HG03460 (cell line): ENCODE measurements around the gene PERM1.
"Not testable (repeated sequence)": the region's sequence is repeated elsewhere in the genome, so short reads cannot be mapped to it uniquely, and the experiment has no call there.

ENCODE experiments used
- ATAC-seq: cut with Tn5 transposase; IDR thresholded peaks from one replicate; pipeline ENCODE4 v1.9.1; 2021; ENCODE audit not compliant: unreplicated experiment

The PERM1 gene, protein sequence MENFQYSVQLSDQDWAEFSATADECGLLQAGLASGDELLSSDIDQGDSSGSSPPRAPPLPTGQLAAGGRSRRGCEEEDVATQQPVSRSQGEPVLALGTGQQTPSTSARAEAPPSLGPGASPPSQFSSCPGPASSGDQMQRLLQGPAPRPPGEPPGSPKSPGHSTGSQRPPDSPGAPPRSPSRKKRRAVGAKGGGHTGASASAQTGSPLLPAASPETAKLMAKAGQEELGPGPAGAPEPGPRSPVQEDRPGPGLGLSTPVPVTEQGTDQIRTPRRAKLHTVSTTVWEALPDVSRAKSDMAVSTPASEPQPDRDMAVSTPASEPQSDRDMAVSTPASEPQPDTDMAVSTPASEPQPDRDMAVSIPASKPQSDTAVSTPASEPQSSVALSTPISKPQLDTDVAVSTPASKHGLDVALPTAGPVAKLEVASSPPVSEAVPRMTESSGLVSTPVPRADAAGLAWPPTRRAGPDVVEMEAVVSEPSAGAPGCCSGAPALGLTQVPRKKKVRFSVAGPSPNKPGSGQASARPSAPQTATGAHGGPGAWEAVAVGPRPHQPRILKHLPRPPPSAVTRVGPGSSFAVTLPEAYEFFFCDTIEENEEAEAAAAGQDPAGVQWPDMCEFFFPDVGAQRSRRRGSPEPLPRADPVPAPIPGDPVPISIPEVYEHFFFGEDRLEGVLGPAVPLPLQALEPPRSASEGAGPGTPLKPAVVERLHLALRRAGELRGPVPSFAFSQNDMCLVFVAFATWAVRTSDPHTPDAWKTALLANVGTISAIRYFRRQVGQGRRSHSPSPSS

DNA sequence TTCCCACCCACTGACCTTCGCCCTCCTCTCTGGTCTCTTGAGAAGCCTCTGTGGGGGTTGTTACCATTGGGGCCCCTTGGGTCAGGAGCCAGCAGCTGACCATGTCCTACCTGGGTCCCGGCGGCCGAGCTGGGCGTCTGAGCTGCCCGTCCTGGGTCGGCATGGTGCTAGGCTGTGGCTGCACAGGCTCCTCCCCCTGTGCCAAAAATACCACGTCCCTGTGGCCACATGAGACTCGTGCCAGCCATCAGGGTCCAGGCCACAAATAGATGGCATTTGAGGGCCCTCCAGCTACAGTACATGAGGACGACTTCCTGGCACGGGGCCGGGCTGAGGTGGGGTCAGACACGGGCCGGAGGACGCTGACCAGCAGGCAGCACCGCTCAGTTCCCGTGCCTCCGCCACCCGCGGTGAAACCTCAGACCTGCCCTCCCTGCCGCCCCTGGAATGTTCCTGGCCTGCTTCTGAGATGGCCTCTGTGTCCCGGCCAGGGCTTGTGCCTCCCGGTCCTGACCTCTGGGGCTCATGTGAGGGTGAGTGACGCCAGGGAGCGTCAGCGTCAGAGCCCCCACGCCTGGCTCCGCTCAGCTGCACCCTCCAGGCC lies at the start of gene PERM1:
TSS of gene PERM1 (minus strand) at position 139 of the 604 bp plus-strand sequence. CDS start 1,064 bp downstream, outside the sequence.
- no peak for ATAC-seq

DNA sequence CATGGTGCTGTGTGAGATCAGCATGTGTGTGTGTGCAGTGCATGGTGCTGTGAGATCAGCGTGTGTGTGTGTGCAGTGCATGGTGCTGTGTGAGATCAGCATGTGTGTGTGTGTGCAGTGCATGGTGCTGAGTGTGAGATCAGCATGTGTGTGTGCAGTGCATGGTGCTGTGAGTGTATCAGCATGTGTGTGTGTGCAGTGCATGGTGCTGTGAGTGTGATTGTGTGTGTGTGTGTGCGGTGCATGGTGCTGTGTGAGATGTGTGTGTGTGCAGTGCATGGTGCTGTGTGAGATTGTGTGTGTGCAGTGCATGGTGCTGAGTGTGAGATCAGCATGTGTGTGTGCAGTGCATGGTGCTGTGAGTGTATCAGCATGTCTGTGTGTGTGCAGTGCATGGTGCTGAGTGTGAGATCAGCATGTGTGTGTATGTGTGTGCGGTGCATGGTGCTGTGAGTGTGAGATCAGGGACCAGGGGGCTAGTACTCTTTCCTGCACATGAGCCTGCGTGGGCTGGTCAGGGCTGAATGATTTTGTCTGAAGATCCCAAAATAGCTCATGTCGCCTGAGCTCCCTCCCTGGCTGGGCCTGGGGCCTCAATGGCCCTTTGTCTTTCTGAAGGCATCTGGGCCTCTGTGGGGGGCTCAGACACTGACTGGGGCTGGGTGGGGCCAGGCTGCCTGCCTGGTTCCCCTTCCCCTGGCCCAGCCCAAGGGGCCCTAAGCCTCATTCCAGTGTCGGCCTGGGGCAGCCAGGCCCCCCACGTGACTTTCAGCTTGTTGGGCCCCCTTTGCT lies 49.2 kb upstream of the PERM1 start:
- ATAC-seq: not testable (repeated sequence)

DNA sequence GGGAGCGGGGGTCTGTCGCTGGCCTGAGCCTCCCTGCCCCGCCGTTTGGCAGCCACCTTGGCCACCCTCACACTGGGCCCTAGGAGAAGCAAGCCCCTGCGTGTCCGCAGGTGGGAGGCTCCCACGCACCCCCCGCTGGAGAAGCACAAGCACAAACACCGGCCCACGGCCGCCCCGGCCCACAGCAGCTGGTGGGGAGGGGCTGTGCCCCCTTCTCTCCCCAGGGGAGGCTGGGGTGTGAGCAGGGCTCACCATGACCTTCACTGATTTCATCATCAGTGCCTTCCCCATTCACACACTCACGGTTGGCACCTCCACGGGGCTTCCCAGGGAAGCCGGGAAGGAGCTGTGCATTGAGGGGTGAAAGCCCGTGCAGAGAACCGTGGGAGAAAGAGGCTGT lies 45.9 kb upstream of the PERM1 start:
- no peak for ATAC-seq

DNA sequence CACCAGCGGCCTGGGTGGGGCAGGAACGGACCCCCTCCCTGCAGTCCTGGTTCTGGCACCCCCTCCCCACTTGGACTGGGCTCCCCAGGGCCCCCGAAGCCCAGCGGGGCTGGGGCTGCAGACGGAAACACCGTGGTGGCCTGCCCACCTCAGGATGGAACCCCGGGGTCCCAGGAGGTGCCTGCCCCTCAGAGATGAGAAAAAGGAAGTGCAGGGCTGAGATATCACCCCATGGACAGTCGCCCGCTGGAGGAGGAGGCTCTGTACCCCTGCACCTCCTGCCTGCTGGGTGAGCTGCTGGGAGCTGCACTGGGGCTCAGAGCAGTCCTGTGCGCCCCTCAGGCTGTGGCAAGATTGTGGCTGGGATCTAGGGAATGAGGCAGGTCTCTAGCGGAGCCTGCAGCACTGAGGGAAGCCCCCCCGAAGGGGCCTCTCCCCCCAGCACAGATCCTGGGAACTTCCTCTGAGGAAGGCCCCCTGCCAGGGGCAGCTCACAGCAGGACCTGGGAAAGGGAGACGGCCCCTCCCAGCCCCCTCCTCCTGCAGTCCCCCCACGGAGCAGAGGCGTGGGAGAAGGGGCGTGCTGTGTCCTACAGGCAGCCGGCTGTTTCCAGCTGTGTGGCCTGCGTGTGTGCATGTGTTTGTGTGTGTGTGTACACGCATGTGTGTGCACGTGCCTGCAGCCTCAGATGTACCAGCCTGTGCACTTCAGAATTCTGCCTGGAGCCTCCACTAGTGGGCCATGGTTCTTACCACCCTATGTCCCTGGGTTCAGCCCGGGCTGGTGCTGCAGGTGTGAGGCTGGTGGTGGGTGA lies 44.9 kb upstream of the PERM1 start:
- no peak for ATAC-seq

DNA sequence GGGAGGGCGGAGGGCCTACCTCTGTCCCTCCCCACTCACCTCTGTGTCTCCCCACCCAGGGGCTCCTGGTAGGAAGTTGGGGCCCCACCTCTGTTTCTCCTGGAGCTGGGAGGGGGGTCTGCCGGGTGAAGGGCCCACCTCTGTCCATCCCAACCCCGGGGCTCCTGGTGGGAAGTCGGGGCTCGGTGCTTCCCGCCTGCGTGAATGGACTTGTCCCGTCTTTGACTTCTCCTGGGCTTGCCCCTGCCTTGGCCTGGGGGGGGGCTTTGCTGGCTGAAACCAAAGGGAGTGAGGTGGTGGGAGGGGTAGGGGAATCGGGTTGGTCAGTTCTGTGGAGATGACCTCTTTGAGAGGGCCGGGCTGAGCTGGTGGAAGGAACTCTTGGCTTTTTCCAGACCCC lies 43.8 kb upstream of the PERM1 start:
- no peak for ATAC-seq

DNA sequence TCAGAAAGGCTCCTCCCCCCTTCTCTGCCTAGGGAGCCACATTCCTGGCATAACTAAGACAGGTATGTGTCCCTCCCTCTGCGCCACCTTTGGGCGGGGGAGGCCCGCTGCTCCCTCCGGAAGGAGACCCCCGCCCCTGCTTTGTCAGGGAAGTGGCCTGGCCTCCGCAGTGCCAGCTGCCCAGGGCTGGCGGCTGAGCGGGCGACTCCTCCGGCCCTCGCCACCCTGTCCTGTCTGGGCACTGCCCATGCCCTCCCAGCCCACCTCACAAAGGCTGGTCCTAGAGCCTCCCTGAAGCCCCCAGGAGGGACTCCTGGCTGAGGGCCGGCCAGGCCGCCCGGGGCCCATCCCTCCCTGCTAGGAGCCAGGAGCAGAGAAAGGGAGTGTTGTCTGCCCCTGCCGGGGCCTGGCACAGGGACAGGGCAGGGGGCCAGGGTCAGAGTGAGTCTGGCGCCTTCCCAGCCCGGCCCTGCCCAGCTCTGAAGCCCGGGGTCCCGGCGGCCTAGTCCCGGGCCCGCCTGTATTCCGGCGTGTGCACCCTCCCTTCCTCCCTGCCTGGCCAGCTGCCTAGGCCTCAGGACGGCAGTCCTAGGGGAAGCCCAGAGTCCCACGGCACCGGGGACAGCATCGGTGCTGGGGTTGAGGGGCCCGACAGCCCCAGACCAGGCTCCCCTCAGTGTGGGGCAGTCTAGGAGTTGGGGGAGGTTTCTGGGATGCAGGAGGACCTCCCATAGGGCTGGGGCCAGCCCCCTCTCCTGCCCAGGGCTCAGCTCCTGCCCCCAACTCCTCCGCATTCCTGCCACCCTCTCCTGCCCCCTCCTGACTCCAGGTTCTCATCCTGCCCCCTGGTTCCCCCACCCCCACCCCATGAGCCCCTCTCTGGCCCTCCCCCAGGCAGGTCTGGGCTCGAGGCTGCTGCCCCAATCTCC lies 43.1 kb upstream of the PERM1 start:
- no peak for ATAC-seq

DNA sequence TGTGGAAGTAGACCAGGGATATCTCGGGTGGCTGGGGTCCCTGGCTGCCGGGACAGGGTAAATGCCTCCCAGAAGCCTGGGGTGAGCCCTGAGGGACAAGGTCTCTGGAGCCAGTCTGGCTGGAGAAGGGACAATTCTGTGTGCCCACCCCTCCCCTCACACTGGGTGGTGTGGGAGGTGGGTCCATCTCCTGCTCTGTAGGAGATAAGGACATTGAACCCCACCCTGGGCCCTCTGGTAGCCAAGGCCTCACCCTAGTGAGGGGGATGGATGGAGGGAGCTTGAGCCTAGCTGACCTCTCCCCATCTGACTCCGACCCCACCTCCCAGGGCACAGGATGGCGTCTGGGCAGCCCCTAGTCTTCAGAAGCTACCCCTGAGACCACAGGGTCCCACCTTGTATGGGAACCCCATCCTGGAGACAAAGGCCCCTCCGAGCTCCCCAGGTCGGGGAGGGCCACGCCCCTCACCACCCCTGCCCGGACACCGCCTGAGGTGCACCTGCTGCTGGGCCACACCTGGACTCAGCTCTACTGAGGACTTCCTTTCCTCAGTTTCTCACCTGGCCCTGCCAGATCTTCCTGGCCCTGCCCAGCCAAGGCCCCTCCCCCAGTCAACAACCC lies 42.4 kb upstream of the PERM1 start:
- ATAC-seq: no peak

DNA sequence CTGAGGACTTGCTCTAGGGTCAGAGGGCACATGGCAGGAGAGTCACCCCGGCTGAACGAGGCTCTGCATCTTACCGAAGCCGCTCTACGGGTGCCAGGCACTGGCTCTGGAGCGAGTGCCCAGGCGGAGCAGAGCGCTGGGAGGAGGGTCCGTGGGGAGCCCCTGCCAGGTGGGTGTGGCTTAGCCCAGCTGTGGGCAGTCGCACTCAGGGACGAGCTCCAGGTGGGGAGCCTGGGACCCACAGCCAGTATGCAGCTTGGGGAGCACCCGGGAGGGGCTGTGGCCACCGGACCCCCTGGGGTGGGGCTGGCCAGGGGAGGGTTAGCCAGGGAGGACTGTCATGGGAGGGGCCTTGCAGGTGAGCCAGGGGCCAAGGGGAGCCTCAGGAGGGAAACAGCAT lies 41.8 kb upstream of the PERM1 start:
- ATAC-seq: no peak

DNA sequence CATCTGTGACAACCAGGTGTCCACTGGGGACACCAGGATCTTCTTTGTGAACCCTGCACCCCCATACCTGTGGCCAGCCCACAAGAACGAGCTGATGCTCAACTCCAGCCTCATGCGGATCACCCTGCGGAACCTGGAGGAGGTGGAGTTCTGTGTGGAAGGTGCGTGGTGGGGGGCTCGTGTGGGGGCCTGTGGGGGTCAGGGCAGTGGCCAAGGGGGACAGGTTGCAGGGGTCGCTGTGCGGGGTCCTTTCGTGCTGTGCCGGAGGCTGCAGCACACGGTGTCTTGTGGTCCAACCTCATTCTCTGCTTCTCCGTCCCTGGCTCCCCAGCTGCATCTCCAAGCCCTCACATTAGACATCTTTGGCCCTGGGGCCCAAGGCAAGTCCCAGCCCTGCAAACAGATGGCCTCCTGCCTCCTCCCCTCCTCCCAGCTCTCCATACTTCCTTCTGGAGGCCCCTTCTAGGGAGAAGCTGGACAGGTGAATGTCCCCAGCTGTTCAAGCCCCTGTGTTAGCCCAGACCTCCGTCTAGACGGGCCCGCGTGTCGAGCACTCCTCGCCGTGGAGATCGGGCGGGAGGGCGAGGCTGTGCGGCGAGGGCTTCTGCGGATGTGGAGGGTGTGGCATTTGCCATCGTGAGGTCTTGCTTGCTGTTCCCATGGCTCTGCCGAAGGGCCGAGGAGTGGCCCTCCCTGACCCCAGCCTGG lies 40.6 kb upstream of the PERM1 start:
- no peak for ATAC-seq

DNA sequence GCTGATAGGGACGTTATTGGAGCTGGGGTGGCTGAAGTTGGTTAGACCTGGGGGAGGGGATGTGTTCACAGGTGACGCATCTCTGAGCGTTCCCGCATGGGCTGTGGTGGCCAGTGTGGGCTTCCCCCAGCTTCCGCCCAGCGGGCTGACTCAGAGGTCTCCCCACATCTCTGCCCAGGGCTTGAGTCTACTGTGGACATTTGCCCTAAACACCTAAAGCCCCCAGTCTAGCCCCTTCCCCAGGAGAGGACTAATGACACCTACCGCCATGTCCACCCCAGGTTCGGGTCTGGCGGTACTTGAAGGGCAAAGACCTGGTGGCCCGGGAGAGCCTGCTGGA lies 40.0 kb upstream of the PERM1 start:
- no peak for ATAC-seq

DNA sequence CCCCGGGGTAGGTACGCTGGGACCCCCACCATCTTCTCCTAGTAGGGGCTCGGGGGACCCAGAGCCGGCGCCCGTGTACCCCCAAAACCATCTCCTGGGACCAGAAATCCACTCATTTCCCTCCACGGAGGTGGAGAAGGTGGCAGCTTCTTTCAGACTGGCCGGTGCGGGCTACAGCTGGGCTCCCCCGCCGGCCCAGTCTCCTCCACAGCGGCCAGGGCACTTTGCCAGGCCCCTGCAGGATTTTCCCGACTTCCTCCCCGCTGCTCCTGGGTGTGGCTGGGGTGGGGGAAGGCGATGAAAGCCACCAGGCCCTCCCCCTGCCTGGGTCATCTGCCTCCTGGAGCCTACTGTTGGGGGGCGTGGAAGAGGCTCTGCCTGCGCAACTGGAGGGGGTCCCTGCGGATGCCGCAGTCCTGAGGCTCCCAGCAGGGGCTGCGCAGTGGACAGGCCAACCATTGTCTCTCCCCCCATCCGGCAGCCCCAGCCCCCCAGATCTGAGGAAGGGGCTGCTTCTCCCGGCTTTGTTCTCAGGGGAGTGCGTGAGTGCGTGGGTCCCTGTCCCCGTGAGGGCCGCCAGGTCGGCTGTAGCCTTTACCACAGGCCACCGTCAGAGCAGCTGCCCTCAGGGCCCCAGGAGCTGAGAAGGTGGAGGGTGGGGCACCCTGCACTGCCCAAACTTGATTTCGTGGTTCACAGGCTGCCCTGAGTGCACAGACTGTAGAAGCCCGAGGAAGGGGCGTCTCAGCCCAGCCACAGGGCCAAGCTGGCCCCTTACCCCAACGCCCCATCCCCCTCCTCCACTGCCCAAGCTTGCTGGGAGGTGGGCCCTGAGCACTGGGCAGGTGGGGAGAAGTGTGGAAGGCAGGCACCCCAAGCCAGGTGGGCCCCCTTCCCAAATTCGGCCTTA lies 39.4 kb upstream of the PERM1 start:
- ATAC-seq: no peak

DNA sequence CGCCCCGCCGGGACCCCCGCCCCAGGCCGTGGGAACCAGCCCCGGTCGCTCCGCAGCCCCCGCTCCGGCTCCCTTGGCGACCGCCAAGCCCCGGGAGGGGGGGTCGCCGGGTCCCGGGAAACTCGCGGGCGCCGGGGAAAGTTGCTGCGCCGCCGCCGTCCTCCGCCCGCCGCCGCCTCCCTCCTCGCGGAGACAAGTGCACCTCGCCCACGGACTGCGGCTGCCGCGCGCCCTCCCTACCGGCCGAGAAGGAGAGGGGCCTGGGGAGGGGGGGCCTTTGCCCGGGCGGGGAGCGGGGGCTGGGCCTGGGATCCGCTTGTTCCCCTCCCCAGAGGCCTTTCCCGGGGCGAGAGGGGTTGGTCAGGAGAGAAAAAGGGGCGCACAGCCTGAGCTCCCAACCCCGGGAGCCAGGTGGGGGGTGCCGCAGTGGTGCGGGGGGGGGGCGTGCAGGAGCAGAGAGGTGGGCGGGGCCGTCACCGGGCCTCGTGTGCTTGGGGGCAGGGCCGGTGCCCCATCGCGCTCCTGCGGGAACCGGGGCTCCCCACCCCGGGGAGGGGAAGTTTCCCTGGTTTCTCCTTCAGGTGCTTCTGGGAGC lies 38.6 kb upstream of the PERM1 start:
- peak; percentile 3 for ATAC-seq

DNA sequence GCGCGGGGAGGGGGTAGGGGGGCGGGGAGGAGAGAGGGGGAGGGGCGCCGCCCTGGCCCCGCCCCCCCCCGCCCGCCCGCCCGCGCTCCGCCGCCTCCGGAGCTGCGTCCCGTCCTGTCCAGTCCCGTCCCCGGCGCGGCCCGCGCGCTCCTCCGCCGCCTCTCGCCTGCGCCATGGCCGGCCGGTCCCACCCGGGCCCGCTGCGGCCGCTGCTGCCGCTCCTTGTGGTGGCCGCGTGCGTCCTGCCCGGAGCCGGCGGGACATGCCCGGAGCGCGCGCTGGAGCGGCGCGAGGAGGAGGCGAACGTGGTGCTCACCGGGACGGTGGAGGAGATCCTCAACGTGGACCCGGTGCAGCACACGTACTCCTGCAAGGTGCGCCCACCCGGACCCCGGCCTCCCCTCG lies 38.1 kb upstream of the PERM1 start, which contains the start of gene AGRN:
TSS of gene AGRN (plus strand) at position 121 of the 405 bp plus-strand sequence. CDS start at position 174, 53 bp downstream.
- ATAC-seq: peak; percentile 22

DNA sequence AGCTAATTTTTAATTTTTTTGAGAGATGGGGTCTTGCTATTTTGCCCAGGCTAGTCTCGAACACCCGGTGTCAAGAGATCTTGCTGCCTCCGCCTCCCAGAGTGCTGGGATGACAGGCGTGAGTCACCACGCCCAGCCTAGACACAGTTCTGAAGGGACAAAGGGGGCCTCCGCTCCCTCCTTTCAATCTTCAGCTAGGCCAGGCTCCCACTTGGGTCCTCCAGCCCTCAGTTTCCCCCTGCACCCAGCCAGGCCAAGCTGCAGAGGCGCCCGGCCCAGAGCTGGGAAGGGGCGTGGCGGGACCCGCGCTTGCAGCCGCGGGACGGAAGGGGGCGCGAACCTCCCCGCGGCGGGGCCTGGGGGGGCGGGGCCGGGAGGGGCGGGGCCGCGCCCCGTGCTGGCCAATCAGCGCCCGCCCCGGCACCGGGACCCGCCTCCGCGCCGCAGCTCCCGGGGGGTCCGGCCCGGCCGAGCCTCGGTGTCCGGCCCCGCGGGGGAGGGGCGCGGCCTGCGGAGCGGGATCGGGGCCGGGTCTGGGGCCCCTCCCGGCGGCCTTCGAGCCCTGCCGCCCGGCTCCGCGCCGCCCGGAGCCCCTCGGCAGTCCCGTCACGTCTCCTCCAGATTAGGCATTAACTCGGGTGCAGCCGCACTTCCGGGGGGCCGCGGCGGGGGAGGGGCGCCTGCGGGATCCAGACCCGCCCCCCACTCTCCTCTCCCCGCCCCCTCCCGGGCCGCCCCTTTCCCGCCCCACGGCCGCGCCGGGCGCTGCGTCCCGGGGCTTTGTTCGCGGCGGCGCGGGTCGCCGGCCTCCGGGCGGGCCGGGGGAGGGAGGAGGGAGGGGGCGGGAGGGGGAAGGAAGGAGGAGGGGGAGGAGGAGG lies 37.5 kb upstream of the PERM1 start:
- peak; percentile 56 for ATAC-seq

DNA sequence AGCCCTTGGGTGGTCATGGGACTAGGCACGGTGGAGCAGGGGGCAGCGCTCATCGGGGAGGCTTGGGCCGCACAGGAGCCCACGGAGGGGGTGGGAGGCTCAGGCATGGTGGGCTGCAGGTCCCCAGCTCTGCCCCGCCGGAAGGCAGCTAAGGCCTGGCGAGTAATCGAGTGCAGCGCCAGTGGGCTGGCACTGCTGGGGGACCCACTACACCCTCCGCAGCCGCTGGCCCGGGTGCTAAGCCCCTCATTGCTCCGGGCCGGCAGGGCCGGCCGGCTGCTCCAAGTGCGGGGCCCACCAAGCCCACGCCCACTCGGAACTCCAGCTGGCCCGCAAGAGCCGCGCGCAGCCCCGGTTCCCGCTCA lies 36.4 kb upstream of the PERM1 start:
- not testable (repeated sequence) for ATAC-seq
